HL-60 (cell line): ENCODE data around the gene KCNH2.

Source experiments
- DNase-seq, 2 experiments: peaks; one replicate each; pipeline ENCODE4 v3.0.0-alpha.2; 2010 to 2020; ENCODE audit warnings: low read depth in 1 of 2, low spot score in 1 of 2
- H3K27ac ChIP-seq: fragments of 250-450 bp; sonication (Bioruptor Pico); replicated peaks from 2 replicates; pipeline ENCODE4 v1.5.1; 2020; ENCODE audit warnings: mild to moderate bottlenecking, moderate library complexity
- H3K27me3 ChIP-seq: fragments of 250-450 bp; sonication (Bioruptor Pico); 2 replicates; pipeline ENCODE4 v1.5.1; 2021; ENCODE audit warnings: mild to moderate bottlenecking, moderate library complexity; ENCODE audit not compliant: insufficient read depth, poor library complexity, severe bottlenecking
- H3K4me3 ChIP-seq: replicated peaks from 2 replicates; pipeline ENCODE4 v1.5.1; 2011; ENCODE audit warnings: mild to moderate bottlenecking, control low read depth, low read length; ENCODE audit not compliant: insufficient read depth
- GABPA ChIP-seq: IDR thresholded peaks from 2 replicates; pipeline ENCODE4 v1.6.1; 2012; ENCODE audit warnings: low read depth
- POLR2AphosphoS5 ChIP-seq: IDR thresholded peaks from 2 replicates; pipeline ENCODE4 v1.6.1; 2012; ENCODE audit warnings: low read depth
- REST ChIP-seq: IDR thresholded peaks from 2 replicates; pipeline ENCODE4 v1.6.1; 2012; ENCODE audit warnings: low read depth; ENCODE audit not compliant: insufficient replicate concordance
- SPI1 ChIP-seq: IDR thresholded peaks from 2 replicates; pipeline ENCODE4 v1.6.1; 2012; ENCODE audit warnings: low read depth, mild to moderate bottlenecking, borderline replicate concordance
- TF ChIP-seq, protein P1 (sequence below): IDR thresholded peaks from one replicate; pipeline ENCODE4 v1.5.1; 2011; ENCODE audit warnings: low read length, control low read depth, inconsistent platforms; ENCODE audit not compliant: insufficient read depth

KCNH2 gene

GRCh38 chr7:150947241-150947745 lies 30.8 kb downstream of the KCNH2 start:
- H3K27ac ChIP-seq, result no peak overlapping the region

GRCh38 chr7:150946421-150947240 lies 31.5 kb downstream of the KCNH2 start:
- Histone ChIP-seq H3K4me3 (no peak overlapping the region), H3K27me3 (no peaks in the 10 kb centered on the region), H3K27ac (no peak overlapping the region)
- no peak for DNase-seq
- TF ChIP-seq, protein P1, sequence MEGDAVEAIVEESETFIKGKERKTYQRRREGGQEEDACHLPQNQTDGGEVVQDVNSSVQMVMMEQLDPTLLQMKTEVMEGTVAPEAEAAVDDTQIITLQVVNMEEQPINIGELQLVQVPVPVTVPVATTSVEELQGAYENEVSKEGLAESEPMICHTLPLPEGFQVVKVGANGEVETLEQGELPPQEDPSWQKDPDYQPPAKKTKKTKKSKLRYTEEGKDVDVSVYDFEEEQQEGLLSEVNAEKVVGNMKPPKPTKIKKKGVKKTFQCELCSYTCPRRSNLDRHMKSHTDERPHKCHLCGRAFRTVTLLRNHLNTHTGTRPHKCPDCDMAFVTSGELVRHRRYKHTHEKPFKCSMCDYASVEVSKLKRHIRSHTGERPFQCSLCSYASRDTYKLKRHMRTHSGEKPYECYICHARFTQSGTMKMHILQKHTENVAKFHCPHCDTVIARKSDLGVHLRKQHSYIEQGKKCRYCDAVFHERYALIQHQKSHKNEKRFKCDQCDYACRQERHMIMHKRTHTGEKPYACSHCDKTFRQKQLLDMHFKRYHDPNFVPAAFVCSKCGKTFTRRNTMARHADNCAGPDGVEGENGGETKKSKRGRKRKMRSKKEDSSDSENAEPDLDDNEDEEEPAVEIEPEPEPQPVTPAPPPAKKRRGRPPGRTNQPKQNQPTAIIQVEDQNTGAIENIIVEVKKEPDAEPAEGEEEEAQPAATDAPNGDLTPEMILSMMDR, result no peak
- no peak for TF ChIP-seq SPI1
- TF ChIP-seq POLR2AphosphoS5, result no peak
- TF ChIP-seq GABPA, result no peak
- no peak for TF ChIP-seq REST

More at GRCh38 chr7:150947241-150947745, 30.8 kb downstream of the KCNH2 start:
- Histone ChIP-seq H3K4me3 (no peak overlapping the region), H3K27me3 (no peaks in the 10 kb centered on the region)
- TF ChIP-seq SPI1, result no peak
- no peak for TF ChIP-seq REST
- TF ChIP-seq GABPA, result no peak
- TF ChIP-seq, protein P1, result no peak
- TF ChIP-seq POLR2AphosphoS5, result no peak
- DNase-seq, result no peak

DNA sequence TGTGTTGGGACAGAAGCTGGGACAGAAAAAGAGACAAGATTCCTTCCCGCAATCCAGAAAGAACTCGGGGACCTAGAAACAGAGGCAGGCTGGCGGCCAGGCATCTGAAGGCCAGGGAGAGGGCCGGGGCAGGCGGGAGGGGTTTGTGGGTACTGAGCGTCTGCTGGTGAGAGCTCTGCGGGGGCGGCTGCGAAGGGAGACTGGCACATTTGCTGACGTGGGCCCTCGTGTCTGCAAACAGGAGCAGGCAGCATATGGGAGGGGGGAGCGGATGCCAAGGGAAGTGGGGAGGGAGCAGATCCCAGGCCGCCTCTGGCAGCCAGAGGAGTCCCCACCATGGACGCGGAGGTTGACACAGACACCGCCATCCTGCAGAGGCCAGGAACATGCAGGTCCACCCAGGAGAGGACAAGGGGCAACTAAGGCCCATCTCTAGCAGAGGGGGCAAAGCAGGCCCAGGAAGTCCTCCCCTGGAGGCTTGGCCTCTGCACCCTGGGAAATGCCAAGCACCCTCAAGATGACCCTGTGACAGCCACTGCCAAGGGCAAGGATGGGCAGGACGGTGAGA lies 32.2 kb downstream of the KCNH2 start:
- DNase-seq, result no peak
- H3K27me3 ChIP-seq, result no peaks in the 10 kb centered on the region
- H3K27ac ChIP-seq, result no peak overlapping the region
- no peak for TF ChIP-seq REST
- TF ChIP-seq POLR2AphosphoS5, result no peak
- TF ChIP-seq, protein P1, result no peak
- no peak for TF ChIP-seq GABPA
- TF ChIP-seq SPI1, result no peak
- H3K4me3 ChIP-seq, result no peak overlapping the region
